Mammary epithelial cell (primary cell): ENCODE measurements around the gene TMEM63A.

Experiments used
- CTCF ChIP-seq, 2 donors: IDR thresholded peaks in 1 of 2; conservative IDR thresholded peaks in 1 of 2; 2 replicates each; pipeline ENCODE4 v1.5.1; 2011 to 2012; ENCODE audit warnings: inconsistent platforms in 2 of 2, low read length in 2 of 2, mild to moderate bottlenecking in 2 of 2, control low read depth in 1 of 2, low read depth in 1 of 2; ENCODE audit not compliant: insufficient read depth in 1 of 2; ENCODE audit errors: extremely low read depth in 1 of 2
- EZH2 ChIP-seq: IDR thresholded peaks from 2 replicates; pipeline ENCODE4 v1.6.1; 2012; ENCODE audit warnings: low read length, inconsistent platforms, borderline replicate concordance

- no peak for TF ChIP-seq CTCF (conservative IDR thresholded peaks at IDR 0.05 in 1 of 2, IDR thresholded peaks at IDR 0.05 in 1 of 2; ENCODE audit: extremely low read depth in 1 of 2, insufficient read depth in 1 of 2, low read depth in 1 of 2, low read length in 2 of 2)
- no peak for TF ChIP-seq EZH2
Measured at GRCh38 chr1:225860107-225860506, 22.1 kb downstream of the TMEM63A start.
